ENCODE results near the gene HEXA.
A peak's percentile ranks its signal among the peaks of the same experiment; 100 is the strongest.

HEXA gene

DNA sequence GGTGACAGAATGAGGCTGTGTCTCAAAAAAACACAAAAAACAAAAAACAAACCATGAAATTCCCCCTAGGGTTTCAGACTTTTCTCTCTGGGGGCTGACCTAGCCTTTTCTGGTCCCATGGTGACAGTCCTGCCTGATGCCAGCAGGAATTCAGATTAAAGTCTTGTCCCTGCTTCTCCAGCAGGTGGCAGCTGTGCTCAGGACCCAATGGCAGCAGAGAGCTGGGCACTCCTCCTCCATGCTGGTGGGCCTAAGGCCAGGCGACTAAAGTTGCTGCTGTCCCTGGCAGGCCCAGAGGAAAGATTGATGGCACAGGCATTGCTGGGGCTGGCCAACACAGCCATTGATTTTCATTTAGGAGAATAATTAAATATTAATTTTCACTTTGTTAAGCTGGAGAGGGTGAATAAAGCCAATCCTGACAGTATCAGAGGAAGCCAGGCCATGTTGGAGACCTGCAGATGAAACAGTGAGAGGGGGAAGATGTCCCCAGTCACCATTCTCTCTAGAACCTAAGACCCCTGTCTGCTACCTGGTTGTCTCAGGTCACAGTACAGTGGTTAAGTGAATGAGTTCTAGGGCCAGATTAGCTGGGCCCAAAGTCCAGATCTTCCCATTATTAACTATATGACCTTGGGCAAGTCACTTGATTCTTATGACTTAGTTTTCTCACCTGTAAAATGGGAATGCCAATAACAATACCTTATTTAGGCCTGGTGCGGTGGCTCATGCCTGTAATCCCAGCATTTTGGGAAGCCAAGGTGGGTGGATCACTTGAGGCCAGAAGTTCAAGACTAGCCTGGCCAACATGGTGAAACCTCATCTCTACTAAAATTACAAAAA is 63.0 kb downstream of the HEXA start:
- Mint-ChIP-seq H3K4me1 (no peaks in the 10 kb centered on the region), H3K4me3 (no peak overlapping the region), H3K36me3 (ENCODE audit: insufficient read depth) (peaks cover 5% of the 10 kb centered on the region), H3K9me3 (no peaks in the 10 kb centered on the region), H3K27me3 (no peaks in the 10 kb centered on the region), H3K27ac (ENCODE audit: low read depth) (no peak overlapping the region)
- DNase-seq (ENCODE audit: low spot score in 2 of 2) (peak; percentile 28 to 46), ATAC-seq (replicated peaks; ENCODE audit: extremely low read depth, poor library complexity, severe bottlenecking) (peak; percentile 58)

DNA sequence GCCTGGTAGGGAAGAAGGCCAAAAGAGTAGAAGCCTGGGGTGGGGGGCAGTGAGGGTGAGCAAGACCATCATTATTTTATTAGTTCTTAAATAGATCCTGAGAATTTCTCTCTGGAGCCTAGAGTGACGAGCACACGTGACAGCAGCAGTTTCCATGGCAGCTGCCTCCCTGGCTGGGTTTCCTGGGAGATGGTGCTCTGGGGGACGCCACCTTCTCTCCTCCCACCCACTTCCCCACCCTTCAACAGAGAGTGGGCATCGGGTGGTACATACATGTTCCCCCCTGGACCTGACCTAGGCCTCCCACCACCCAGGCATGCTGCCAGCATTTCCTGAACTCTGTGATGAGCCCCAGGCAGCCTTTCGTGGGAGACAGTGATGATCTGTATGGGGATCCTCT is 68.8 kb downstream of the HEXA start:
- no peak overlapping the region for H3K27ac Mint-ChIP-seq (ENCODE audit: low read depth)
- DNase-seq (ENCODE audit: low spot score in 2 of 2) = no peak
- peaks cover 11% of the 10 kb centered on the region for H3K4me1 Mint-ChIP-seq
- no peak overlapping the region for H3K4me3 Mint-ChIP-seq
- no peaks in the 10 kb centered on the region for H3K27me3 Mint-ChIP-seq
- H3K36me3 Mint-ChIP-seq (ENCODE audit: insufficient read depth) = peaks cover 3% of the 10 kb centered on the region
- no peaks in the 10 kb centered on the region for H3K9me3 Mint-ChIP-seq
- no peak for ATAC-seq (replicated peaks; ENCODE audit: extremely low read depth, poor library complexity, severe bottlenecking)

DNA sequence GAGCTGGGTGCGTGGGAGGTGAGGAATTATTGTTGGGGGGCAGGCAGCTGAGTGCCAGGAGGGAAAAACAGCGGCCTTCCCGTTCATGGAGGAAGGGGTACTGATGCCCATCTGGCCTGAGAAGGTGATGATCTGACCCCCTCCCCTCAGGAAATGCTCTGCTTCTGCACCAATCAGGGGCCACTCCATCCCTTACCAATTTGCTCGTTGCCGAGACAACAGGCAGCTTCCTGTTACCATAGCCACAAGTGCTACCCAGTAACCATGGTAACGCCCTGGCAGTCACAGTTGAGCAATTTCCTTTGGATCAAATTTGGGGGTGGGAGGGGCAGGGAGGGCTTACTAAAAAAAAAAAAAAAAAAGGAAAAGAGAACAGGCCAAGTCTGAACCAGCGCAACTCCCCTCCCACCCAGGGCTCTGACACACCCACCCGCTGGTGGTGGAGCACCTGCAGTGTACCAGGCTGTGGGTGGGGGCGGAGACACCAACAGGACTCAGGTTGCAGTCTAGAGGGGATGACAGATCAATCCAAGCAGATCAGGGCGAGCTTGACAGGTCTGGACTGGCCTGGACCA is 69.5 kb downstream of the HEXA start:
- Mint-ChIP-seq H3K36me3 (ENCODE audit: insufficient read depth) (peaks cover 3% of the 10 kb centered on the region), H3K27ac (ENCODE audit: low read depth) (peak overlapping the region; percentile 33), H3K27me3 (no peaks in the 10 kb centered on the region), H3K4me3 (no peak overlapping the region), H3K9me3 (no peaks in the 10 kb centered on the region), H3K4me1 (peaks cover 11% of the 10 kb centered on the region)
- DNase-seq (ENCODE audit: low spot score in 2 of 2) (peak; percentile 22 to 58), ATAC-seq (replicated peaks; ENCODE audit: extremely low read depth, poor library complexity, severe bottlenecking) (peak; percentile 89)

DNA sequence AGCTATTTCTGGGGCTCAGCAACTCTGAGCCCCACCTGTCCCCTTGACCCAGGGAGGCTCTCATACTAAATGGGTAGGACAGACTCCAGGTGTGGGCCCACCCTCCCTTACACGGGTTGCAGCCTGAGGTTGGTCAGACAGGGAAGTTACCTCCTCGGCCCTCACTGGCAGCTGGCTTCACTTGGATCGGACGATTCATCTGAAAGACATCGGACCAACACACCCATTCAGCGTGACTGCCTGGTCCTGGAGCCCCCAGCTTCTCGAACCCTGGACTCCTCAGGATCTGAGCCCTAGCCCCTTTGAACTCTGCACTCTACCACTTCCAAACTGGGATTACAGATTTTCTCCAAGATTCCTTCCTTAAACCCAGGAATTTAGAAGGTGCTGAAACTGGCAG is 71.2 kb downstream of the HEXA start:
- Mint-ChIP-seq H3K27me3 (no peaks in the 10 kb centered on the region), H3K36me3 (ENCODE audit: insufficient read depth) (peaks cover 2% of the 10 kb centered on the region), H3K4me3 (no peak overlapping the region), H3K27ac (ENCODE audit: low read depth) (no peak overlapping the region), H3K4me1 (peaks cover 11% of the 10 kb centered on the region), H3K9me3 (no peaks in the 10 kb centered on the region)
- ATAC-seq (replicated peaks; ENCODE audit: extremely low read depth, poor library complexity, severe bottlenecking) = no peak
- no peak for DNase-seq (ENCODE audit: low spot score in 2 of 2)

DNA sequence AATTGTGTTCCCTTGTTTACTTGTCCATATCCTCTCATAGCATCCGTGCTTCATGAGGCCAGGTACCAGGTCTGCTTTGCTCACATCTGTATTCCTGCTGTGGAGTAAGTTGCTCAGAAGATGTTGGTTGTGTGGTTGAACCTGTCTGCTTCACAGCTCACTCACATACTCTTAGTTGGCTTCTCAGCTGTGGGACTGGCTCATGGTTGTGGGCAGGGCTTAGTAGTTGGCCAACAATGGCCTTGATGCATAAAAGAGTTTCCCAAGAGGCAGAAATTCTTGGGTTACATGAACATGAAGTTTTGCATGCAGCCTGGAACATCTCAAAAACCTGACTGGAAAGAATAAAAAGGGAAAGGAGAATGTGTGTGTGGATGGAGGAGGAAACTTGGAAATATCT is 72.9 kb downstream of the HEXA start:
- H3K4me1 Mint-ChIP-seq = peaks cover 11% of the 10 kb centered on the region
- no peaks in the 10 kb centered on the region for H3K36me3 Mint-ChIP-seq (ENCODE audit: insufficient read depth)
- H3K9me3 Mint-ChIP-seq = no peaks in the 10 kb centered on the region
- H3K27me3 Mint-ChIP-seq = no peaks in the 10 kb centered on the region
- DNase-seq (ENCODE audit: low spot score in 2 of 2) (no peak), ATAC-seq (replicated peaks; ENCODE audit: extremely low read depth, poor library complexity, severe bottlenecking) (no peak)
- no peak overlapping the region for H3K27ac Mint-ChIP-seq (ENCODE audit: low read depth)
- no peak overlapping the region for H3K4me3 Mint-ChIP-seq
